Measurements from ENCODE around the gene NELL2.

- TF ChIP-seq CTCF (IDR thresholded peaks at IDR 0.05; ENCODE audit: insufficient read depth, low read length) (no peak), GABPA (IDR thresholded peaks at IDR 0.05; ENCODE audit: low read depth) (no peak)
These were observed 99.1 kb downstream of the NELL2 start for GRCh38 chr12:44777044-44777443.
